Caco-2 (cell line): ENCODE results near the gene PIM3. TPM values are rescaled to one million over a fixed set of nuclear protein-coding genes. Genes with fewer than 3 reads are reported as not detected.

Experiments
- BruUV-seq: library from RNA; stranded (reverse); fragments of 400-500 nt; replicated peaks from 2 replicates; lab custom pipeline; 2021; lab: Mats Ljungman, UMichigan
- CTCF ChIA-PET: fragments of 300-600 bp; sonication (Branson Sonifier 250); formaldehyde crosslinking; loops from one replicate; lab custom pipeline; 2022; ENCODE audit warnings: antibody characterized with exemption; lab: Charles Lee
- POLR2A ChIA-PET: fragments of 300-600 bp; sonication (Branson Sonifier 250); formaldehyde crosslinking; loops from one replicate; lab custom pipeline; 2022; ENCODE audit warnings: antibody characterized with exemption; lab: Charles Lee
- DNase-seq, 2 experiments: peaks; one replicate each; pipeline versions ENCODE4 v3.0.0 to v3.0.0-alpha.2; 2020 to 2022
- H3K27me3 ChIP-seq: replicated peaks from 2 replicates; pipeline ENCODE4 v1.6.0; 2011; ENCODE audit warnings: low read length; ENCODE audit not compliant: control insufficient read depth, insufficient read depth
- H3K36me3 ChIP-seq: 2 replicates; pipeline ENCODE4 v1.5.1; 2011; ENCODE audit warnings: low read length; ENCODE audit not compliant: control insufficient read depth, insufficient read depth
- H3K4me1 ChIP-seq: fragments of 250-450 bp; sonication (Bioruptor Pico); 2 replicates; pipeline ENCODE4 v1.5.1; 2020; ENCODE audit warnings: mild to moderate bottlenecking
- H3K4me3 ChIP-seq: 2 replicates; pipeline ENCODE4 v1.5.1; 2011; ENCODE audit warnings: low read depth, mild to moderate bottlenecking, control low read depth, low read length
- H3K9me3 ChIP-seq: fragments of 250-450 bp; sonication (Bioruptor Pico); 2 replicates; pipeline ENCODE4 v1.5.1; 2020; ENCODE audit warnings: mild to moderate bottlenecking, moderate library complexity
- H3K27ac Mint-ChIP-seq: one replicate; pipeline ENCODE4 v1.8.0; 2022; ENCODE audit warnings: mixed read lengths; ENCODE audit not compliant: unreplicated experiment
- H3K27me3 Mint-ChIP-seq: one replicate; pipeline ENCODE4 v1.8.0; 2022; ENCODE audit warnings: mixed read lengths; ENCODE audit not compliant: insufficient read depth, unreplicated experiment
- H3K36me3 Mint-ChIP-seq: one replicate; pipeline ENCODE4 v1.8.0; 2022; ENCODE audit warnings: mild to moderate bottlenecking, mixed read lengths; ENCODE audit not compliant: insufficient read depth, unreplicated experiment
- H3K4me1 Mint-ChIP-seq: one replicate; pipeline ENCODE4 v1.8.0; 2022; ENCODE audit warnings: low read depth, mixed read lengths; ENCODE audit not compliant: unreplicated experiment
- H3K4me3 Mint-ChIP-seq: one replicate; pipeline ENCODE4 v1.8.0; 2022; ENCODE audit warnings: mild to moderate bottlenecking, moderate library complexity, mixed read lengths; ENCODE audit not compliant: unreplicated experiment
- H3K9me3 Mint-ChIP-seq: one replicate; pipeline ENCODE4 v1.8.0; 2022; ENCODE audit warnings: mixed read lengths; ENCODE audit not compliant: unreplicated experiment
- intact Hi-C: fragments of 100-400 bp; cut with micrococcal nuclease; formaldehyde crosslinking; loops from one replicate; pipeline ENCODE4 v1.10.0; 2022; ENCODE audit not compliant: unreplicated experiment
- total RNA-seq: library from RNA; stranded (reverse); gene quantifications from 2 replicates; pipeline ENCODE4 v1.2.3, GENCODE V29; 2022
- TF ChIP-seq, protein P1 (sequence below), 2 experiments: fragments of 200-600 bp in 1 of 2; IDR thresholded peaks; 1 replicate in 1 of 2; 2 replicates in 1 of 2; pipeline versions ENCODE4 v1.5.1 to v1.8.0; 2011 to 2022; ENCODE audit warnings: antibody characterized with exemption in 1 of 2, control low read depth in 1 of 2, inconsistent platforms in 1 of 2, low read depth in 1 of 2, low read length in 1 of 2, mild to moderate bottlenecking in 1 of 2, moderate library complexity in 1 of 2; ENCODE audit not compliant: insufficient read depth in 1 of 2, severe bottlenecking in 1 of 2, unreplicated experiment in 1 of 2

Gene PIM3
- total RNA-seq, 1 experiment from 2014 or later, result 39.6 TPM

DNA sequence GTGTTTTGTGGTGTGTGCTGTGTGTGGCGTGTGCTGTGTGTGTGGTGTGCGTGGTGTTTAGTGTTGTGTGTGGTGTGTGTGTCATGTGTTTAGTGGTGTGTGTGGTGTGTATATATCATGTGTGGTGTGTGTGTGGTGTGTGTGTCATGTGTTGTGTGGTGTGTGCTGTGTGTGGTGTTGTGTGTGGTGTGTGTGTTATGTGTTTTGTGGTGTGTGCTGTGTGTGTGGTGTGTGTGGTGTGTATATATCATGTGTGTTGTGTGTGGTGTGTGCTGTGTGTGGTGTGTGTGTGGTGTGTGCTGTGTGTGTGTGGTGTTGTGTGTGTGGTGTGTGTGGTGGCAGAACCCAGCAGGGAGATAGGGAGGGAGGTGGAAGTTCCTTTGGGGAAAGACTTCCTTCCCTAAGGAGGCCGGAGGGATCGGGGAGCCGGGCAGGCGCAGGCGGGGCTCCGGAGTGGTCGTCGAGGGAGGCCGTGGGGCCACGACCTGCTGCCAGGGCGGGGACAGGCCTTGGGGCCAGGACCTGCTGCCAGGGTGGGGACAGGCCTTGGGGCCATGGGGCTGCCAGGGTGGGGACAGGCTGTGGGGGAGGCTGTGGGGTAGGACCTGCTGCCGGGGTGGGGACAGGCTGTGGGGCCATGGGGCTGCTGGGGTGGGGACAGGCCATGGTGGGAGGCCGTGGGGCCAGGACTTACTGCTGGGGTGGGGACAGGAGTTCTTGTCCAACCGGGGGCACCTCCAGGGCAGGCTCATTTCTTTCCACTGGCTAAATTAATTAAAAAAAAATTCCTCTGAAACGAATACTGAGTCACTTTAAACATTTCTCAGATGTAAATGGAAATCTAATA, 15.2 kb downstream of the PIM3 start:
- Mint-ChIP-seq H3K36me3 (peaks cover 3% of the 10 kb centered on the region), H3K9me3 (peaks cover 12% of the 10 kb centered on the region), H3K4me3 (no peak overlapping the region), H3K27me3 (no peaks in the 10 kb centered on the region), H3K27ac (peak overlapping the region; percentile 8), H3K4me1 (no peaks in the 10 kb centered on the region)
- ChIA-PET POLR2A (no interaction called here), CTCF (no interaction called here)
- BruUV-seq, result no TSS peak
- DNase-seq, result peak; percentile 42 to 46
- Histone ChIP-seq H3K27me3 (no peaks in the 10 kb centered on the region), H3K4me3 (no peak overlapping the region), H3K36me3 (no peaks in the 10 kb centered on the region), H3K9me3 (peaks cover 4% of the 10 kb centered on the region; the same call in 1 of the 2 replicates), H3K4me1 (no peaks in the 10 kb centered on the region)
- TF ChIP-seq, protein P1, sequence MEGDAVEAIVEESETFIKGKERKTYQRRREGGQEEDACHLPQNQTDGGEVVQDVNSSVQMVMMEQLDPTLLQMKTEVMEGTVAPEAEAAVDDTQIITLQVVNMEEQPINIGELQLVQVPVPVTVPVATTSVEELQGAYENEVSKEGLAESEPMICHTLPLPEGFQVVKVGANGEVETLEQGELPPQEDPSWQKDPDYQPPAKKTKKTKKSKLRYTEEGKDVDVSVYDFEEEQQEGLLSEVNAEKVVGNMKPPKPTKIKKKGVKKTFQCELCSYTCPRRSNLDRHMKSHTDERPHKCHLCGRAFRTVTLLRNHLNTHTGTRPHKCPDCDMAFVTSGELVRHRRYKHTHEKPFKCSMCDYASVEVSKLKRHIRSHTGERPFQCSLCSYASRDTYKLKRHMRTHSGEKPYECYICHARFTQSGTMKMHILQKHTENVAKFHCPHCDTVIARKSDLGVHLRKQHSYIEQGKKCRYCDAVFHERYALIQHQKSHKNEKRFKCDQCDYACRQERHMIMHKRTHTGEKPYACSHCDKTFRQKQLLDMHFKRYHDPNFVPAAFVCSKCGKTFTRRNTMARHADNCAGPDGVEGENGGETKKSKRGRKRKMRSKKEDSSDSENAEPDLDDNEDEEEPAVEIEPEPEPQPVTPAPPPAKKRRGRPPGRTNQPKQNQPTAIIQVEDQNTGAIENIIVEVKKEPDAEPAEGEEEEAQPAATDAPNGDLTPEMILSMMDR (IDR thresholded peaks at IDR 0.05; ENCODE audit: insufficient read depth in 1 of 2, low read depth in 1 of 2, low read length in 1 of 2, severe bottlenecking in 1 of 2, unreplicated experiment in 1 of 2), result no peak
- intact Hi-C loops, result no loop called here

- Histone ChIP-seq H3K4me1 (no peaks in the 10 kb centered on the region), H3K27me3 (no peaks in the 10 kb centered on the region), H3K36me3 (no peaks in the 10 kb centered on the region; the same call in 1 of the 2 replicates), H3K4me3 (no peak overlapping the region), H3K9me3 (peaks cover 5% of the 10 kb centered on the region; the same call in 1 of the 2 replicates)
- ChIA-PET POLR2A (no interaction called here), CTCF (interaction anchor here (0.6 kb wide), 1 partner anchor 40 kb away, joined by 5 read pairs; no protein-coding TSS in a partner anchor)
- peaks cover 12% of the 10 kb centered on the region for H3K9me3 Mint-ChIP-seq
- H3K4me1 Mint-ChIP-seq, result no peaks in the 10 kb centered on the region
- H3K4me3 Mint-ChIP-seq, result no peak overlapping the region
- no peaks in the 10 kb centered on the region for H3K36me3 Mint-ChIP-seq
- H3K27ac Mint-ChIP-seq, result no peak overlapping the region
- DNase-seq, result no peak
- TF ChIP-seq, protein P1 (IDR thresholded peaks at IDR 0.05; ENCODE audit: insufficient read depth in 1 of 2, low read depth in 1 of 2, low read length in 1 of 2, severe bottlenecking in 1 of 2, unreplicated experiment in 1 of 2), result no peak
- H3K27me3 Mint-ChIP-seq, result no peaks in the 10 kb centered on the region
- intact Hi-C loops, result no loop called here
- no TSS peak for BruUV-seq
Observed at GRCh38 chr22:49976439-49977175, 16.0 kb downstream of the PIM3 start.

DNA sequence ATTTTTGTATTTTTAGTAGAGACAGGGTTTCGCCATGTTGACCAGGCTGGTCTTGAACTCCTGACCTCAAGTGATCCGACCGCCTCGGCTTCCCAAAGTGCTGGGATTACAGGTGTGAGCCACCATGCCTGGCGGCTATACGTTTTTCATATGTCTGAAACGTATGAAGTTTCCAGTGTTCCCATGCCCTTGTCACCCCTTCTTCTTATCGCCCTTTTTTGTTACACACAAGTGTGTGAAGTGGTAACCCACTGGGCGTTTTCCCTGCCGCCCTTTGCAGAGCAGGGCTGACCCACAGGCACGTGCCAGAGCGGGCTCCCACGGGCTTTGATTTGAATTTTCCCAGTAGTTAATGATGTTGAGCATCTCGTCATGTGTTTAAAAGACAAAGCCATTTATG, 17.0 kb downstream of the PIM3 start:
- Histone ChIP-seq H3K4me1 (no peaks in the 10 kb centered on the region), H3K9me3 (peaks cover 5% of the 10 kb centered on the region; the same call in 1 of the 2 replicates), H3K27me3 (no peaks in the 10 kb centered on the region), H3K4me3 (no peak overlapping the region), H3K36me3 (no peaks in the 10 kb centered on the region; the same call in 1 of the 2 replicates)
- CTCF ChIA-PET, result no interaction called here
- Mint-ChIP-seq H3K9me3 (peaks cover 12% of the 10 kb centered on the region), H3K4me3 (no peak overlapping the region), H3K27me3 (no peaks in the 10 kb centered on the region), H3K4me1 (no peaks in the 10 kb centered on the region), H3K36me3 (no peaks in the 10 kb centered on the region), H3K27ac (no peak overlapping the region)
- POLR2A ChIA-PET, result no interaction called here
- BruUV-seq, result no TSS peak
- DNase-seq, result no peak
- intact Hi-C loops, result no loop called here
- TF ChIP-seq, protein P1 (IDR thresholded peaks at IDR 0.05; ENCODE audit: insufficient read depth in 1 of 2, low read depth in 1 of 2, low read length in 1 of 2, severe bottlenecking in 1 of 2, unreplicated experiment in 1 of 2), result no peak
